ENCODE measurements around the gene DAO. TPM values are rescaled to one million over a fixed set of nuclear protein-coding genes. Genes with fewer than 3 reads are reported as not detected.
"Not testable (repeated sequence)": the region's sequence is repeated elsewhere in the genome, so short reads cannot be mapped to it uniquely, and the experiment has no call there.

DAO gene
- total RNA-seq, 1 experiment from 2014 or later, result not detected

DNA sequence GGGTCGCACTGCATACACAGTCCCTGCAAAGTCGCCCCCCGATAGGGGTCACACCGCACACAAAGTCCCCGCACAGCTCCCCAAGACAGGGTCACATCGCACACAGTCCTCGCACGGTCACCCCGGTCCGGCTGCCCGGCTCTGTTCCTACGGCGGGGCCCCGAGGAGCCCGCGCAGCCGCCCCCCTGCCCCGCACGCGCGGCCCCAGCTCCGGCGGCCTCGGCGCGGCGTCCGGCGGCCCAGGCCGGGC, 22.8 kb upstream of the DAO start:
- BruUV-seq (replicated peaks), result no TSS peak

DNA sequence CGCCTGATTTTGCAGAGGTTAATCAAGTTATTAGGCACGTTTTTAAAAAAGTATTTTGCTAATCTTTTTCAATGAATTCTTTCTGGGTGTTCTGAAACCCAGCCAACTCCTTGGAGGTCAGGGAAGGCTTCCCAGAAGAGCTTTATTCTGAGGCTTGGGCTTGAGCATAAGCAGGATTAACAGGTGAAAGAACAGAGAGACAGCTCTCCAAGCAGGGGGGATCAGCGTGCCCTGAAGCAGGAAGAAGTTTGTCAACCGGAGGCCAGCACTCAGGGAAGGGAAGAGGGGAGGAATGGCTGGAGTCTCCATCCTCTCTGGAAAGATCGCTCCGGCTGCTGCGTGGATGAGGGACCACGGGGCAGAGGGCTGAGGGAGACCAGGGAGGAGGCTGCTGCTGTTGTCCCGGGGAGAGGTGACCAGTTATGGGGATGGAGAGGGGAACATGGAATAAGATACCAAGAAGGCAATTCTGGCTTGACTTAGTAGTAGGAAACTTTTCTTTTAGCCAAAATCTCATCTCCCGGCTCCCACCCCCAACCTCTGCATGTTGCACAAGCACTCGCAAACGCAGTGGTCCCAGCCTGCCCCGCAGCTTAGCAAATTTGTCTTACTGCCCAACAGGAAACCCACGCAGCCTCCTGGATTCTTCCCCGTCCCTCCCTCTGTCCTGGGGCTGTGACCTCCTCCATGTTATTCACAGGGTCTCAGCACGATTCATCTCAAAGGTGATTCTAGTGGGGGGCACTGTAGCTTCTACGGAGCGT, 21.4 kb upstream of the DAO start:
- H3K9me3 ChIP-seq (ENCODE audit: low read depth, low read length, poor library complexity, severe bottlenecking), result peaks cover 4% of the 10 kb centered on the region
- H3K4me3 ChIP-seq (ENCODE audit: low read depth, low read length, poor library complexity, severe bottlenecking), result peak overlapping the region; percentile 85
- ChIA-PET POLR2A (ENCODE audit: low non-redundant PET) (interaction anchor here (0.6 kb wide), 1 partner anchor 233 kb away, joined by 3 read pairs; no protein-coding TSS in a partner anchor), CTCF (no interaction called here)
- TSS peak; percentile 93 for BruUV-seq (replicated peaks)
- intact Hi-C loops (cut with micrococcal nuclease; ENCODE audit: unreplicated experiment), result loop anchor here (5.0 to 10.0 kb wide), 2 partner anchors 236 to 604 kb away; partner anchors contain the start of genes ALKBH2 and UNG
- no peaks in the 10 kb centered on the region for H3K27me3 ChIP-seq (replicated peaks; ENCODE audit: insufficient read depth, low read depth, low read length, poor library complexity)
- H3K27ac ChIP-seq (ENCODE audit: low read depth, low read length, poor library complexity, severe bottlenecking), result peak overlapping the region; percentile 82
- H3K36me3 ChIP-seq (ENCODE audit: insufficient read depth, low read length, poor library complexity, severe bottlenecking), result no peaks in the 10 kb centered on the region
- no peak for TF ChIP-seq EZH2 (IDR thresholded peaks at IDR 0.05; ENCODE audit: borderline replicate concordance, low read depth, low read length, poor library complexity, severe bottlenecking)
- TF ChIP-seq, protein P1, sequence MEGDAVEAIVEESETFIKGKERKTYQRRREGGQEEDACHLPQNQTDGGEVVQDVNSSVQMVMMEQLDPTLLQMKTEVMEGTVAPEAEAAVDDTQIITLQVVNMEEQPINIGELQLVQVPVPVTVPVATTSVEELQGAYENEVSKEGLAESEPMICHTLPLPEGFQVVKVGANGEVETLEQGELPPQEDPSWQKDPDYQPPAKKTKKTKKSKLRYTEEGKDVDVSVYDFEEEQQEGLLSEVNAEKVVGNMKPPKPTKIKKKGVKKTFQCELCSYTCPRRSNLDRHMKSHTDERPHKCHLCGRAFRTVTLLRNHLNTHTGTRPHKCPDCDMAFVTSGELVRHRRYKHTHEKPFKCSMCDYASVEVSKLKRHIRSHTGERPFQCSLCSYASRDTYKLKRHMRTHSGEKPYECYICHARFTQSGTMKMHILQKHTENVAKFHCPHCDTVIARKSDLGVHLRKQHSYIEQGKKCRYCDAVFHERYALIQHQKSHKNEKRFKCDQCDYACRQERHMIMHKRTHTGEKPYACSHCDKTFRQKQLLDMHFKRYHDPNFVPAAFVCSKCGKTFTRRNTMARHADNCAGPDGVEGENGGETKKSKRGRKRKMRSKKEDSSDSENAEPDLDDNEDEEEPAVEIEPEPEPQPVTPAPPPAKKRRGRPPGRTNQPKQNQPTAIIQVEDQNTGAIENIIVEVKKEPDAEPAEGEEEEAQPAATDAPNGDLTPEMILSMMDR (conservative IDR thresholded peaks at IDR 0.05; ENCODE audit: low read depth, low read length), result no peak
- peaks cover 22% of the 10 kb centered on the region for H3K4me1 ChIP-seq (ENCODE audit: insufficient read depth, low read length, poor library complexity, severe bottlenecking)
- peak; percentile 70 for DNase-seq (ENCODE audit: low spot score)

More for the DNA sequence above, 22.8 kb upstream of the DAO start:
- no peaks in the 10 kb centered on the region for H3K27me3 ChIP-seq (replicated peaks; ENCODE audit: insufficient read depth, low read depth, low read length, poor library complexity)
- peaks cover 9% of the 10 kb centered on the region for H3K36me3 ChIP-seq (ENCODE audit: insufficient read depth, low read length, poor library complexity, severe bottlenecking)
- CTCF ChIA-PET, result no interaction called here
- H3K9me3 ChIP-seq (ENCODE audit: low read depth, low read length, poor library complexity, severe bottlenecking), result peaks cover 4% of the 10 kb centered on the region
- intact Hi-C loops (cut with micrococcal nuclease; ENCODE audit: unreplicated experiment), result loop anchor here (5.0 to 10.0 kb wide), 2 partner anchors 238 to 605 kb away; partner anchors contain the start of genes ALKBH2 and UNG
- no peak for DNase-seq (ENCODE audit: low spot score)
- H3K4me1 ChIP-seq (ENCODE audit: insufficient read depth, low read length, poor library complexity, severe bottlenecking), result peaks cover 33% of the 10 kb centered on the region
- peak overlapping the region; percentile 89 for H3K27ac ChIP-seq (ENCODE audit: low read depth, low read length, poor library complexity, severe bottlenecking)
- POLR2A ChIA-PET (ENCODE audit: low non-redundant PET), result interaction anchor here (0.6 kb wide), 1 partner anchor 387 kb away, joined by 4 read pairs; no protein-coding TSS in a partner anchor
- H3K4me3 ChIP-seq (ENCODE audit: low read depth, low read length, poor library complexity, severe bottlenecking), result peak overlapping the region; percentile 85
- no peak for TF ChIP-seq EZH2 (IDR thresholded peaks at IDR 0.05; ENCODE audit: borderline replicate concordance, low read depth, low read length, poor library complexity, severe bottlenecking)
- TF ChIP-seq, protein P1 (conservative IDR thresholded peaks at IDR 0.05; ENCODE audit: low read depth, low read length), result no peak

DNA sequence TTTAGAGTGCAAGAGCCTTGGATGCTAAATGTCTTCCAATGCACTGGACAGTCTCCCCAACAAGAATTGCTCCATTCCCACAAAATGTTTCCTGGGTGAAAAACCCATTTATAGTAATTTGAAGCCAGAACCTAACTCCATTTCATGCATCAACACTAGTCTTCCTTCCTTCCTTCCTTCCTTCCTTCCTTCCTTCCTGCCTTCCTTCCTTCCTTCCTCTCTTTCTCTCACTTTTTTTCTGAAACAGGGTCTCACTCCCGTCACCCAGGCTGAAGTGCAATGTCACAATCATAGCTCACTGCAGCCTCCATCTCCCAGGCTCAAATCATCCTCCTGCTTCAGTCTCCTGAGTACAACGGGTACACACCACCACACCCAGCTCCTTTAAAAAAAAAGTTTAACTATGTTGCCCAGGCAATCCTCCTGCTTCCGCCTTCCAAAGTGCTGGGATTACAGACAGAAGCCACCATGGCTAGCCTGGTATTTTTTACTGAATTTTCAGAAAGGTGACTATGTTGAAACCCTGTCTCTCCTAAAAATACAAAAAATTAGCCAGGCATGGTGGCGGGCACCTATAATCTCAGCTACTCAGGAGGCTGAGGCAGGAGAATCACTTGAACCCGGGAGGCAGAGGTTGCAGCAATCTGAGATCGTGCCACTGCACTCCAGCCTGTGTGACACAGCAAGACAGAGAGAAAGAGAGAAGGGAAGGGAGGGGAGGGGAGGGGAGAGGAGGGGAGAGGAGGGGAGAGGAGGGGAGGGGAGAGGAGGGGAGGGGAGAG, 20.6 kb upstream of the DAO start:
- Histone ChIP-seq H3K27ac (ENCODE audit: low read depth, low read length, poor library complexity, severe bottlenecking) (peak overlapping the region; percentile 82), H3K4me3 (ENCODE audit: low read depth, low read length, poor library complexity, severe bottlenecking) (peak overlapping the region; percentile 85), H3K4me1 (ENCODE audit: insufficient read depth, low read length, poor library complexity, severe bottlenecking) (peaks cover 18% of the 10 kb centered on the region)
- H3K36me3 ChIP-seq (ENCODE audit: insufficient read depth, low read length, poor library complexity, severe bottlenecking); CTCF ChIA-PET; H3K9me3 ChIP-seq (ENCODE audit: low read depth, low read length, poor library complexity, severe bottlenecking); BruUV-seq (replicated peaks); H3K27me3 ChIP-seq (replicated peaks; ENCODE audit: insufficient read depth, low read depth, low read length, poor library complexity): not testable (repeated sequence)
- peak; percentile 85 for DNase-seq (ENCODE audit: low spot score)
- POLR2A ChIA-PET (ENCODE audit: low non-redundant PET), result interaction anchor here (0.6 to 0.7 kb wide), 3 partner anchors 11 to 297 kb away, joined by 3 to 7 read pairs (median 4); partner anchors contain the start of gene ISCU
- intact Hi-C loops (cut with micrococcal nuclease; ENCODE audit: unreplicated experiment), result loop anchor here (5.0 to 10.0 kb wide), 2 partner anchors 235 to 603 kb away; partner anchors contain the start of genes ALKBH2 and UNG
